ENCODE measurements around the gene IGFL4. TPM values are rescaled to one million over a fixed set of nuclear protein-coding genes. Genes with fewer than 3 reads are reported as not detected.

The IGFL4 gene
- total RNA-seq, 1 experiment from 2014 or later, result not detected

DNA sequence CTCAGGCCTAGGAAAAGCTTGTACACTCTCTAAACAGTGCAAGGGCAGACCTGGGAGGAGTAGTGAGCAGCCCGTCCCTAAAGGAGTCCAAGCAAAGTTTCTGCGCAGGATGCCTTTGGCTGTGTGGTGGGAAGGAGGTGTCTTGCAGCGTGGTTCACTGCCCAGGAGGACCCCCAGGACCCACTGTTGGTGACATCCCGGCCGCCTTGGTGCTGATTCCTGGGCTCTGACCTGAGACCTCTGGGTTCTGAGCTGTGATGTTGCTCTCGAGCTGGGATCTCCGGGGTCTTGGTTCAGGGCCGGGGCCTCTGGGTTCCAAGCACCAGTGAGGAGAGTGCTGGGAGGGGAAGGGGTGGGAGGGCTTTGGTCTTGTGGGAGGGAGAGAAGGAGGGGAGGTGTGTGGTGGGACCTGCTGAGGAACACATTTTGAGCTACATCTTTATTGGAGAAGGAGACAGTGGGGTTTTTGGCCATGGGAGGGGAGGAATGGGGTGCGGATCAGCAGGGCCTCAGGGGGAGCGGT lies 22.0 kb downstream of the IGFL4 start:
- no peaks in the 10 kb centered on the region for H3F3A ChIP-seq (ENCODE audit: low read length, unreplicated experiment)
- BruUV-seq (replicated peaks), result no TSS peak
- no peaks in the 10 kb centered on the region for H3K9me2 ChIP-seq (replicated peaks; ENCODE audit: low read length)
- TF ChIP-seq CTCF (conservative IDR thresholded peaks at IDR 0.05; ENCODE audit: low read depth, low read length) (no peak), EZH2 (IDR thresholded peaks at IDR 0.05; ENCODE audit: low read length, unreplicated experiment) (no peak), EZH2phosphoT487 (IDR thresholded peaks at IDR 0.05; ENCODE audit: borderline replicate concordance, low read length) (no peak)
- H3K36me3 ChIP-seq (ENCODE audit: low read depth, low read length), result no peaks in the 10 kb centered on the region
- no peak overlapping the region for H3K27ac ChIP-seq (ENCODE audit: low read length)
- H4K20me1 ChIP-seq (ENCODE audit: low read length), result no peaks in the 10 kb centered on the region
- no peaks in the 10 kb centered on the region for H3K9me3 ChIP-seq (ENCODE audit: low read length)
- H3K4me3 ChIP-seq (ENCODE audit: low read length), result no peak overlapping the region
- H3K4me1 ChIP-seq (ENCODE audit: insufficient read depth, low read length), result no peaks in the 10 kb centered on the region
- POLR2A ChIA-PET (ENCODE audit: unreplicated experiment), result no interaction called here
- H3K4me2 ChIP-seq (ENCODE audit: low read length), result no peak overlapping the region
- CTCF ChIA-PET, result no interaction called here
- no peak overlapping the region for H2AFZ ChIP-seq (ENCODE audit: low read length)
- DNase-seq (no peak), ATAC-seq (no peak)
- intact Hi-C loops (cut with micrococcal nuclease), result no loop called here
- H3K79me2 ChIP-seq (ENCODE audit: low read length), result no peaks in the 10 kb centered on the region
- no peaks in the 10 kb centered on the region for H3K27me3 ChIP-seq (ENCODE audit: low read length)
- no peak overlapping the region for H3K9ac ChIP-seq (ENCODE audit: low read length)

DNA sequence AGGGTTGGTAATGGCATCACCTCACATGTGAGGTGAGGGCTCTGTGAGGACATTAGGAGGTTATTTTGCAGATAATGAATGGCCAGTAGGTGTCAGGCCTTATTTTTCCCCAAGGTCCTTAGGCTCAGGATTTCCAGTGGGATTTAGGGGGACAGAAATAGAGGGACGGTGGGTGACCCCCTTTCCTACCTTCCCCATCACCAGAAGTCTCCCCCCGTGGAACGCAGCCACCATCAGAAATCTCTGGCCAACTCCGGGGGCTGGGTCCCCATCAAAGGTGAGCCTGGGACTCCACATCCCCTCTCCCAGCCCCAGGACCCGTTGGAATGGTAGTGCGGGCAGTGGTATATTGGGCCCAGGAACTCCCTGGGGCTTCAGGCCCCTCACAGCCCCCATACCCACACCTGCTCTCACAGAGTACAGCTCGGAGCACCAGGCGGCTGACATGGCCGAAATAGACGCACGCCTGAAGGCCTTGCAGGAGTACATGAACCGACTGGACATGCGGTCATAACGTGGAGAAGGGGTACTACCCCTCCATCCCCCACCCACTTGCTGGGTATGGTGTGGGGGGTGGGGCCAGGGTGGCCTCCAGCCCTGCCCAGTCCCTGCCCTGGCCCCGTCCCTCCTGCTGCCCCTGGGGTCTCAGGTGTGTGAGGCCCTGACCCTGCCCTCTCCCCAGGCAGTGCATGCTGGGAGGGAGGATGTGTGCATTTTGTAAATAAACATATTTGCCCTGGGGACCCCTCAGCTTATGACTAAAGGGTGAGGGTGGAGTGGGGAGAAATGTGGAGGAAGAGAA lies 22.7 kb downstream of the IGFL4 start:
- H3K4me3 ChIP-seq (ENCODE audit: low read length), result no peak overlapping the region
- no peaks in the 10 kb centered on the region for H3K27me3 ChIP-seq (ENCODE audit: low read length)
- H3K79me2 ChIP-seq (ENCODE audit: low read length), result no peaks in the 10 kb centered on the region
- POLR2A ChIA-PET (ENCODE audit: unreplicated experiment), result no interaction called here
- no TSS peak for BruUV-seq (replicated peaks)
- TF ChIP-seq CTCF (conservative IDR thresholded peaks at IDR 0.05; ENCODE audit: low read depth, low read length) (no peak), EZH2phosphoT487 (IDR thresholded peaks at IDR 0.05; ENCODE audit: borderline replicate concordance, low read length) (no peak), EZH2 (IDR thresholded peaks at IDR 0.05; ENCODE audit: low read length, unreplicated experiment) (no peak)
- CTCF ChIA-PET, result no interaction called here
- no peak for DNase-seq
- no peaks in the 10 kb centered on the region for H3K9me3 ChIP-seq (ENCODE audit: low read length)
- H3K9me2 ChIP-seq (replicated peaks; ENCODE audit: low read length), result no peaks in the 10 kb centered on the region
- H4K20me1 ChIP-seq (ENCODE audit: low read length), result no peaks in the 10 kb centered on the region
- no peaks in the 10 kb centered on the region for H3K4me1 ChIP-seq (ENCODE audit: insufficient read depth, low read length)
- H3K9ac ChIP-seq (ENCODE audit: low read length), result no peak overlapping the region
- no peaks in the 10 kb centered on the region for H3F3A ChIP-seq (ENCODE audit: low read length, unreplicated experiment)
- intact Hi-C loops (cut with micrococcal nuclease), result no loop called here
- no peaks in the 10 kb centered on the region for H3K36me3 ChIP-seq (ENCODE audit: low read depth, low read length)
- no peak overlapping the region for H3K4me2 ChIP-seq (ENCODE audit: low read length)
- no peak overlapping the region for H3K27ac ChIP-seq (ENCODE audit: low read length)
- no peak overlapping the region for H2AFZ ChIP-seq (ENCODE audit: low read length)
- ATAC-seq, result no peak

GRCh38 chr19:46017095-46017429 lies 23.7 kb downstream of the IGFL4 start:
- no peak for DNase-seq
- intact Hi-C loops (cut with micrococcal nuclease), result no loop called here
- H3K79me2 ChIP-seq (ENCODE audit: low read length), result no peaks in the 10 kb centered on the region
- CTCF ChIA-PET, result no interaction called here
- H3K9ac ChIP-seq (ENCODE audit: low read length), result no peak overlapping the region
- no peaks in the 10 kb centered on the region for H3K27me3 ChIP-seq (ENCODE audit: low read length)
- H3K9me3 ChIP-seq (ENCODE audit: low read length), result no peaks in the 10 kb centered on the region
- no peaks in the 10 kb centered on the region for H3K4me1 ChIP-seq (ENCODE audit: insufficient read depth, low read length)
- no peak for TF ChIP-seq EZH2 (IDR thresholded peaks at IDR 0.05; ENCODE audit: low read length, unreplicated experiment)
- TF ChIP-seq CTCF (conservative IDR thresholded peaks at IDR 0.05; ENCODE audit: low read depth, low read length), result no peak
- no peak for TF ChIP-seq EZH2phosphoT487 (IDR thresholded peaks at IDR 0.05; ENCODE audit: borderline replicate concordance, low read length)
- no peak for ATAC-seq
- POLR2A ChIA-PET (ENCODE audit: unreplicated experiment), result no interaction called here
- no peak overlapping the region for H3K4me3 ChIP-seq (ENCODE audit: low read length)
- H4K20me1 ChIP-seq (ENCODE audit: low read length), result no peaks in the 10 kb centered on the region
- no TSS peak for BruUV-seq (replicated peaks)
- no peaks in the 10 kb centered on the region for H3K36me3 ChIP-seq (ENCODE audit: low read depth, low read length)
- H3K9me2 ChIP-seq (replicated peaks; ENCODE audit: low read length), result no peaks in the 10 kb centered on the region
- no peak overlapping the region for H3K27ac ChIP-seq (ENCODE audit: low read length)
- H3F3A ChIP-seq (ENCODE audit: low read length, unreplicated experiment), result no peaks in the 10 kb centered on the region
- H2AFZ ChIP-seq (ENCODE audit: low read length), result no peak overlapping the region
- no peak overlapping the region for H3K4me2 ChIP-seq (ENCODE audit: low read length)
